DND-41 (cell line): ENCODE measurements around the gene GPN1.
"Not testable (repeated sequence)": the region's sequence is repeated elsewhere in the genome, so short reads cannot be mapped to it uniquely, and the experiment has no call there.

ENCODE experiments used
- ATAC-seq: fragments of 200-7000 bp; cut with Tn5 transposase; 3 replicates; pipeline ENCODE4 v1.9.1; 2021; ENCODE audit warnings: low read depth; ENCODE audit not compliant: insufficient read depth
- DNase-seq: peaks from one replicate; pipeline ENCODE4 v3.0.0-alpha.2; 2020
- H2AFZ ChIP-seq: 2 replicates; pipeline ENCODE4 v1.6.0; 2012; ENCODE audit warnings: low read depth, low read length
- H3K27ac ChIP-seq: 2 replicates; pipeline ENCODE4 v1.5.1; 2012; ENCODE audit warnings: low read length, inconsistent platforms
- H3K27me3 ChIP-seq: fragments of 200-600 bp; sonication (generic); 2 replicates; pipeline ENCODE4 v1.6.0; 2012; ENCODE audit warnings: low read length, mild to moderate bottlenecking, inconsistent platforms; ENCODE audit not compliant: insufficient read depth, poor library complexity
- H3K36me3 ChIP-seq: 2 replicates; pipeline ENCODE4 v1.5.1; 2012; ENCODE audit warnings: low read length, inconsistent platforms; ENCODE audit not compliant: insufficient read depth
- H3K4me1 ChIP-seq: 2 replicates; pipeline ENCODE4 v1.5.1; 2012; ENCODE audit warnings: mild to moderate bottlenecking, low read length; ENCODE audit not compliant: insufficient read depth
- H3K4me2 ChIP-seq: 2 replicates; pipeline ENCODE4 v1.6.0; 2012; ENCODE audit warnings: mild to moderate bottlenecking, moderate library complexity, low read length, inconsistent platforms; ENCODE audit not compliant: insufficient read depth
- H3K4me3 ChIP-seq, 2 experiments: fragments of 200-600 bp in 1 of 2; shearing (Covaris generic) in 1 of 2; 2 replicates each; pipeline ENCODE4 v1.5.1; 2012 to 2016; ENCODE audit warnings: inconsistent platforms in 2 of 2, low read length in 2 of 2, mild to moderate bottlenecking in 2 of 2, low read depth in 1 of 2, moderate library complexity in 1 of 2
- H3K79me2 ChIP-seq: 2 replicates; pipeline ENCODE4 v1.6.0; 2012; ENCODE audit warnings: low read length, inconsistent platforms; ENCODE audit not compliant: insufficient read depth
- H3K9ac ChIP-seq: 2 replicates; pipeline ENCODE4 v1.6.0; 2012; ENCODE audit warnings: low read depth, mild to moderate bottlenecking, inconsistent platforms, low read length, moderate library complexity
- H3K9me3 ChIP-seq: 2 replicates; pipeline ENCODE4 v1.5.1; 2012; ENCODE audit warnings: low read length, moderate library complexity, mild to moderate bottlenecking, inconsistent platforms; ENCODE audit not compliant: insufficient read depth, severe bottlenecking
- H4K20me1 ChIP-seq: 2 replicates; pipeline ENCODE4 v1.6.0; 2012; ENCODE audit warnings: low read length; ENCODE audit not compliant: insufficient read depth
- EZH2 ChIP-seq: IDR thresholded peaks from 3 replicates; pipeline ENCODE4 v1.6.1; 2012; ENCODE audit warnings: borderline replicate concordance, low read depth, mild to moderate bottlenecking, moderate library complexity, low read length, inconsistent platforms; ENCODE audit not compliant: severe bottlenecking
- TF ChIP-seq, protein P1 (sequence below): IDR thresholded peaks from 2 replicates; pipeline ENCODE4 v1.5.1; 2012; ENCODE audit warnings: borderline replicate concordance, low read length, moderate library complexity, mild to moderate bottlenecking; ENCODE audit not compliant: poor library complexity, severe bottlenecking; ENCODE audit errors: extremely low read depth

The GPN1 gene

DNA sequence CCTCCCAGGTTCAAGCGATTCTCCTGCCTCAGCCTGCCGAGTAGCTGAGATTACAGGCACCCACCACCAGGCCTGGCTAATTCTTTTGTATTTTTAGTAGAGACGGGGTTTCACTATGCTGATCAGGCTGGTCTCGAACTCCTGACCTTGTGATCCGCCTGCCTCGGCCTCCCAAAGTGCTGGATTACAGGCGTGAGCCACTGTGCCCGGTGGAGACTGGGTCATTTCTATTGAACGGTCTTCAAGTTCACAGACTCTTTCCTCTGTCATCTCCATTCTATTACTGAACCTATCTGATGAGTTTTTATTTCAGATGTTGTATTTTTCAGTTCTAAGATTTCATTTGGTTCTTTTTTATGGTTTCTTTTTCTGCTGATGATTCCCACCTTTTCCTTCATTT lies 33.4 kb upstream of the GPN1 start:
- not testable (repeated sequence) for H3K27me3 ChIP-seq, H3K4me3 ChIP-seq, H3K9ac ChIP-seq, DNase-seq, H2AFZ ChIP-seq, H3K4me2 ChIP-seq, ATAC-seq, H3K27ac ChIP-seq, H4K20me1 ChIP-seq, H3K4me1 ChIP-seq
- Histone ChIP-seq H3K9me3 (peaks cover 27% of the 10 kb centered on the region), H3K79me2 (peaks cover 79% of the 10 kb centered on the region), H3K36me3 (peaks cover 18% of the 10 kb centered on the region)

DNA sequence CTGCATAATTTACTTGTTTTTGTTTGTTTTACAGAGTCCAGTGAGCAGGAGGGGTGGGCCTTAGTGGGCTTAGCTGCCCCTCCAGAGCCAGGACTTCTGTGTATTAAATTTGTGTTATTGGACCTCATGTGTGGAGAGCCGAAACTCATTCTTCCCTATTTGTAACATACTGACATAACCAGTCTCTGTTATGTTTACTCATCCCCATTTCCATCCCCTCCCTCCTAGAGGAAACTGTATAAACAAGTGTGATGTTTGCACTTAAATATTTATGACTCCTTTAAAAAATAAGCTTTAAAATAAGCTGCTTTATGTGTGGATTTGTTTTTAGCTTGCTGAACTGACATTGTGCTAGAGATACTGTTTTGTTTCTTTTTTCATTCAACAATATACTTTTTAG lies 32.2 kb upstream of the GPN1 start:
- no peak overlapping the region for H3K9ac ChIP-seq

DNA sequence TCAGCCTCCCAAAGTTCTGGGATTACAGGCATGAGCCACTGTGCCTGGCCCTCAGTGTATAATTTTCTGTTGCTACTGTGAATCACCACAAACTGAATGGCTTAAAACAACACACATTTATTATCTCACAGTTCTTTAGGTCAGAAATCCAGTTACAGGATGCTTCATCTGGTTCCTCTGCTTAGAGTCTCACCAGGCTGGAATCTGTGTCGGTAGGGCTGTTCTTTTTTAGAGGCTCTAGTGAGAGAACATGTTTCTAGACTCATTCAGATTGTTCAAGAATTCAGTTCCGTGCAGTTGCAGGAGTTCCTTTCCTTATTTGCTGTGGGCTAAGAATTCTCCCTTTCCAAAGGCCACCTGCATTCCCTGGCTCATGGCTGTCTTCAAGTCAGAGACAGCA lies 22.2 kb upstream of the GPN1 start:
- no peaks in the 10 kb centered on the region for H3K4me1 ChIP-seq
- no peak overlapping the region for H3K9ac ChIP-seq
- TF ChIP-seq EZH2 = no peak
- TF ChIP-seq, protein P1, sequence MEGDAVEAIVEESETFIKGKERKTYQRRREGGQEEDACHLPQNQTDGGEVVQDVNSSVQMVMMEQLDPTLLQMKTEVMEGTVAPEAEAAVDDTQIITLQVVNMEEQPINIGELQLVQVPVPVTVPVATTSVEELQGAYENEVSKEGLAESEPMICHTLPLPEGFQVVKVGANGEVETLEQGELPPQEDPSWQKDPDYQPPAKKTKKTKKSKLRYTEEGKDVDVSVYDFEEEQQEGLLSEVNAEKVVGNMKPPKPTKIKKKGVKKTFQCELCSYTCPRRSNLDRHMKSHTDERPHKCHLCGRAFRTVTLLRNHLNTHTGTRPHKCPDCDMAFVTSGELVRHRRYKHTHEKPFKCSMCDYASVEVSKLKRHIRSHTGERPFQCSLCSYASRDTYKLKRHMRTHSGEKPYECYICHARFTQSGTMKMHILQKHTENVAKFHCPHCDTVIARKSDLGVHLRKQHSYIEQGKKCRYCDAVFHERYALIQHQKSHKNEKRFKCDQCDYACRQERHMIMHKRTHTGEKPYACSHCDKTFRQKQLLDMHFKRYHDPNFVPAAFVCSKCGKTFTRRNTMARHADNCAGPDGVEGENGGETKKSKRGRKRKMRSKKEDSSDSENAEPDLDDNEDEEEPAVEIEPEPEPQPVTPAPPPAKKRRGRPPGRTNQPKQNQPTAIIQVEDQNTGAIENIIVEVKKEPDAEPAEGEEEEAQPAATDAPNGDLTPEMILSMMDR = no peak
- no peak overlapping the region for H3K4me3 ChIP-seq
- ATAC-seq = no peak
- peaks cover 6% of the 10 kb centered on the region; the same call in 1 of the 2 replicates for H3K79me2 ChIP-seq
- H4K20me1 ChIP-seq = no peaks in the 10 kb centered on the region
- no peak overlapping the region for H3K27ac ChIP-seq
- no peak for DNase-seq
- no peaks in the 10 kb centered on the region for H3K9me3 ChIP-seq
- no peak overlapping the region for H3K4me2 ChIP-seq
- no peaks in the 10 kb centered on the region for H3K27me3 ChIP-seq
- no peak overlapping the region for H2AFZ ChIP-seq
- peaks cover 47% of the 10 kb centered on the region for H3K36me3 ChIP-seq

More for the DNA sequence above, 32.2 kb upstream of the GPN1 start:
- H3K4me3 ChIP-seq = no peak overlapping the region
- H3K4me1 ChIP-seq = no peaks in the 10 kb centered on the region
- no peak overlapping the region for H3K27ac ChIP-seq
- no peak overlapping the region for H2AFZ ChIP-seq
- H4K20me1 ChIP-seq = peaks cover 6% of the 10 kb centered on the region; the same call in 1 of the 2 replicates
- peaks cover 73% of the 10 kb centered on the region for H3K79me2 ChIP-seq
- H3K27me3 ChIP-seq = no peaks in the 10 kb centered on the region
- ATAC-seq (no peak), DNase-seq (no peak)
- TF ChIP-seq, protein P1 = no peak
- no peak for TF ChIP-seq EZH2
- peaks cover 20% of the 10 kb centered on the region for H3K9me3 ChIP-seq
- H3K4me2 ChIP-seq = no peak overlapping the region
- H3K36me3 ChIP-seq = peaks cover 18% of the 10 kb centered on the region

DNA sequence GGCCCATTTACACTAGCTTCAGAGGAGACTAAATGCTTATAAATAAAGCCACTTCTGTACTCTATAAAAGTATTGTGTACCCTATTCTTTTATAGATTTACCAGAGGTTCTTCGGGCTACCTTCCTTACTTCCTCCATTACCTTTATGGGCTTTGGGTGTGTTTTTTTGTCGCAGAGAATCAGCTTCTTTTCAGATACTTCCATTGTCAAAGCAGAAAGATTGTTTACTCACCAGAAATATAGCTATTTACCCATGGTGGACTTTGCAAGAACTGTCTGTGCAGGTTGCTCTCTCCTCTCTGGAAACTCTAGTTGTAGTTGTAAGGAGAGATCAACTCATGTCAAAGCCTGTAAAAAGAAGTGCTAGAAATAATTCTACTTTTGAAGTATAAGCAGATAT lies 14.9 kb upstream of the GPN1 start:
- Histone ChIP-seq H3K4me2 (no peak overlapping the region), H3K79me2 (peaks cover 3% of the 10 kb centered on the region; the same call in 1 of the 2 replicates), H2AFZ (no peak overlapping the region), H3K4me1 (no peaks in the 10 kb centered on the region), H3K4me3 (no peak overlapping the region), H3K36me3 (peaks cover 37% of the 10 kb centered on the region; the same call in 1 of the 2 replicates), H3K9ac (no peak overlapping the region), H3K9me3 (no peaks in the 10 kb centered on the region), H3K27me3 (no peaks in the 10 kb centered on the region), H3K27ac (no peak overlapping the region), H4K20me1 (no peaks in the 10 kb centered on the region)
- DNase-seq (no peak), ATAC-seq (no peak)
- TF ChIP-seq, protein P1 = no peak
- no peak for TF ChIP-seq EZH2
